ENCODE data around the gene PI4K2A. TPM values are rescaled to one million over a fixed set of nuclear protein-coding genes. Genes with fewer than 3 reads are reported as not detected.

PI4K2A gene
- total and polyA plus RNA-seq, 2 of the 13 experiments (the other 11 are each of a cell fraction or from before 2014, with no cell fraction given) = 10.9 to 14.3 TPM

DNA sequence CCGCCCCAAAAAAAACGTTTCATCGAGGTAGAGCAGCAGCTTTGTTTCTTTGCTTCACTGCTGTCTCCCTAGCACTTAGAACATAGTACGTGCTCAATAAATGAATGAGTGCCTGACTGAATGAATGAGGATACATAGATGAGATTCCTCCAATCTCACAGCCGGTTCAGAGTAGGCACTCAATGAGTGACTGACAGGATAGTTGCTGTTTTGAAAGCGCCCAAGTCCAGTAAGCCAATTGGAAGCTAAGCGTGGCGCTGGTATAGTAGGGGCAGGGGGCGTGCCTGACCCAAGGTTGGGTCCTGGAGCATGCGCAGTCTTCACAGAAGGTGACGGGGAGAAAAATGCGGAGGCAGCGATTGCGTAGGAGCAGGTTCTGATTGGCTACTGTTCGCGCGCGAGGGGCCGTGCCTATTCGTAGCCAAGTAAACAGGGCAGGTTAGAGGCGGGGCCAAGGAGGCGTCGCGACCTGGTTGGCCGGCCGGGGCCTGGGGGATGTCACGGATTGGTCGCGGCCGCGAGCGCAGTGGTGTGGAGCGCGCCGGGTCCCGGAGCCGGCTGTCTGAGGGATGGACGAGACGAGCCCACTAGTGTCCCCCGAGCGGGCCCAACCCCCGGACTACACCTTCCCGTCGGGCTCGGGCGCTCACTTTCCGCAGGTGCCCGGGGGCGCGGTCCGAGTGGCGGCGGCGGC, at the start of gene PI4K2A (continued):
- no peak for TF ChIP-seq ZBTB42 (CRISPR knock-in tag; IDR thresholded peaks at IDR 0.05)
- no peak for TF ChIP-seq ZNF235 (CRISPR knock-in tag; IDR thresholded peaks at IDR 0.05; ENCODE audit: borderline replicate concordance)
- TF ChIP-seq ERF (CRISPR knock-in tag; IDR thresholded peaks at IDR 0.05) = peak; percentile 82; the same call in 1 of the 2 replicates
- TF ChIP-seq ZNF180 (CRISPR knock-in tag; IDR thresholded peaks at IDR 0.05; ENCODE audit: borderline replicate concordance, low read depth) = no peak
- TF ChIP-seq ZNF7 (CRISPR knock-in tag; IDR thresholded peaks at IDR 0.05) = no peak
- no peak for TF ChIP-seq TCF12 (IDR thresholded peaks at IDR 0.05)
- TF ChIP-seq TCF12 (CRISPR knock-in tag; IDR thresholded peaks at IDR 0.05) = no peak
- TF ChIP-seq, protein P1, sequence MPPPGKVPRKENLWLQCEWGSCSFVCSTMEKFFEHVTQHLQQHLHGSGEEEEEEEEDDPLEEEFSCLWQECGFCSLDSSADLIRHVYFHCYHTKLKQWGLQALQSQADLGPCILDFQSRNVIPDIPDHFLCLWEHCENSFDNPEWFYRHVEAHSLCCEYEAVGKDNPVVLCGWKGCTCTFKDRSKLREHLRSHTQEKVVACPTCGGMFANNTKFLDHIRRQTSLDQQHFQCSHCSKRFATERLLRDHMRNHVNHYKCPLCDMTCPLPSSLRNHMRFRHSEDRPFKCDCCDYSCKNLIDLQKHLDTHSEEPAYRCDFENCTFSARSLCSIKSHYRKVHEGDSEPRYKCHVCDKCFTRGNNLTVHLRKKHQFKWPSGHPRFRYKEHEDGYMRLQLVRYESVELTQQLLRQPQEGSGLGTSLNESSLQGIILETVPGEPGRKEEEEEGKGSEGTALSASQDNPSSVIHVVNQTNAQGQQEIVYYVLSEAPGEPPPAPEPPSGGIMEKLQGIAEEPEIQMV (CRISPR knock-in tag; IDR thresholded peaks at IDR 0.05; ENCODE audit: low read depth) = no peak
- TF ChIP-seq, protein P2, sequence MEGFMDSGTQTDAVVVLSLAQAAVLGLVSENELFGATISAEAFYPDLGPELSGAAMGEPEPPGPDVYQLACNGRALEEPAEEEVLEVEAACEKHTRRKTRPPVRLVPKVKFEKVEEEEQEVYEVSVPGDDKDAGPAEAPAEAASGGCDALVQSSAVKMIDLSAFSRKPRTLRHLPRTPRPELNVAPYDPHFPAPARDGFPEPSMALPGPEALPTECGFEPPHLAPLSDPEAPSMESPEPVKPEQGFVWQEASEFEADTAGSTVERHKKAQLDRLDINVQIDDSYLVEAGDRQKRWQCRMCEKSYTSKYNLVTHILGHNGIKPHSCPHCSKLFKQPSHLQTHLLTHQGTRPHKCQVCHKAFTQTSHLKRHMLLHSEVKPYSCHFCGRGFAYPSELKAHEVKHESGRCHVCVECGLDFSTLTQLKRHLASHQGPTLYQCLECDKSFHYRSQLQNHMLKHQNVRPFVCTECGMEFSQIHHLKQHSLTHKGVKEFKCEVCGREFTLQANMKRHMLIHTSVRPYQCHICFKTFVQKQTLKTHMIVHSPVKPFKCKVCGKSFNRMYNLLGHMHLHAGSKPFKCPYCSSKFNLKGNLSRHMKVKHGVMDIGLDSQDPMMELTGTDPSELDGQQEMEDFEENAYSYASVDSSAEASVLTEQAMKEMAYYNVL (CRISPR knock-in tag; IDR thresholded peaks at IDR 0.05; ENCODE audit: borderline replicate concordance) = no peak
- TF ChIP-seq ZNF556 (CRISPR knock-in tag; IDR thresholded peaks at IDR 0.05; ENCODE audit: borderline replicate concordance) = no peak
- TF ChIP-seq, protein P3, sequence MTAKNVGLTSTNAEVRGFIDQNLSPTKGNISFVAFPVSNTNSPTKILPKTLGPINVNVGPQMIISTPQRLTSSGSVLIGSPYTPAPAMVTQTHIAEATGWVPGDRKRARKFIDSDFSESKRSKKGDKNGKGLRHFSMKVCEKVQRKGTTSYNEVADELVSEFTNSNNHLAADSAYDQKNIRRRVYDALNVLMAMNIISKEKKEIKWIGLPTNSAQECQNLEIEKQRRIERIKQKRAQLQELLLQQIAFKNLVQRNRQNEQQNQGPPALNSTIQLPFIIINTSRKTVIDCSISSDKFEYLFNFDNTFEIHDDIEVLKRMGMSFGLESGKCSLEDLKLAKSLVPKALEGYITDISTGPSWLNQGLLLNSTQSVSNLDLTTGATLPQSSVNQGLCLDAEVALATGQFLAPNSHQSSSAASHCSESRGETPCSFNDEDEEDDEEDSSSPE (CRISPR knock-in tag; IDR thresholded peaks at IDR 0.05) = peak; percentile 93
- no peak for TF ChIP-seq MLLT10 (CRISPR knock-in tag; IDR thresholded peaks at IDR 0.05)
- no peak for TF ChIP-seq CENPX (CRISPR knock-in tag; IDR thresholded peaks at IDR 0.05)
- TF ChIP-seq ZNF337 (CRISPR knock-in tag; IDR thresholded peaks at IDR 0.05; ENCODE audit: borderline replicate concordance, low read depth) = no peak
- no peak for TF ChIP-seq YEATS4 (CRISPR knock-in tag; IDR thresholded peaks at IDR 0.05; ENCODE audit: borderline replicate concordance)
- TF ChIP-seq, protein P4, sequence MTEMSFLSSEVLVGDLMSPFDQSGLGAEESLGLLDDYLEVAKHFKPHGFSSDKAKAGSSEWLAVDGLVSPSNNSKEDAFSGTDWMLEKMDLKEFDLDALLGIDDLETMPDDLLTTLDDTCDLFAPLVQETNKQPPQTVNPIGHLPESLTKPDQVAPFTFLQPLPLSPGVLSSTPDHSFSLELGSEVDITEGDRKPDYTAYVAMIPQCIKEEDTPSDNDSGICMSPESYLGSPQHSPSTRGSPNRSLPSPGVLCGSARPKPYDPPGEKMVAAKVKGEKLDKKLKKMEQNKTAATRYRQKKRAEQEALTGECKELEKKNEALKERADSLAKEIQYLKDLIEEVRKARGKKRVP (CRISPR knock-in tag; IDR thresholded peaks at IDR 0.05) = no peak
- TF ChIP-seq, protein P5, sequence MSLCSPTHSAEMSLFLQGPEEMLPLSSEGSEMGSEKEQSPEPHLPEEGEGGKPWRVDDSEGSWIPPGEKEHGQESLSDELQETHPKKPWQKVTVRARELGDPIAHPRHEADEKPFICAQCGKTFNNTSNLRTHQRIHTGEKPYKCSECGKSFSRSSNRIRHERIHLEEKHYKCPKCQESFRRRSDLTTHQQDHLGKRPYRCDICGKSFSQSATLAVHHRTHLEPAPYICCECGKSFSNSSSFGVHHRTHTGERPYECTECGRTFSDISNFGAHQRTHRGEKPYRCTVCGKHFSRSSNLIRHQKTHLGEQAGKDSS (CRISPR knock-in tag; IDR thresholded peaks at IDR 0.05; ENCODE audit: borderline replicate concordance, low read depth) = 0 out of 2 replicates have a peak, but pooled peaks have one; percentile 49
- peak; percentile 99 for TF ChIP-seq ZNF3 (CRISPR knock-in tag; IDR thresholded peaks at IDR 0.05)
- TF ChIP-seq AGO2 (optimal IDR thresholded peaks at IDR 0.05; ENCODE audit: low read depth, low read length) = no peak
- peak; percentile 75 for TF ChIP-seq POGZ (CRISPR knock-in tag; IDR thresholded peaks at IDR 0.05)
- TF ChIP-seq GABPA (IDR thresholded peaks at IDR 0.05; ENCODE audit: low read depth, low read length) = no peak
- no peak for TF ChIP-seq GABPA (CRISPR knock-in tag; IDR thresholded peaks at IDR 0.05; ENCODE audit: low read depth)
- peak; percentile 12; the same call in 1 of the 2 replicates for TF ChIP-seq ZNF772 (CRISPR knock-in tag; IDR thresholded peaks at IDR 0.05)
- TF ChIP-seq, protein P6, sequence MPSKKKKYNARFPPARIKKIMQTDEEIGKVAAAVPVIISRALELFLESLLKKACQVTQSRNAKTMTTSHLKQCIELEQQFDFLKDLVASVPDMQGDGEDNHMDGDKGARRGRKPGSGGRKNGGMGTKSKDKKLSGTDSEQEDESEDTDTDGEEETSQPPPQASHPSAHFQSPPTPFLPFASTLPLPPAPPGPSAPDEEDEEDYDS (CRISPR knock-in tag; IDR thresholded peaks at IDR 0.05) = peak; percentile 89
- TF ChIP-seq KLF9 (CRISPR knock-in tag; IDR thresholded peaks at IDR 0.05; ENCODE audit: low read depth) = peak; percentile 79; the same call in 1 of the 2 replicates
